Stimulated activated CD4-positive, alpha-beta T cell treated with anti-CD3 and anti-CD28 coated beads, Interleukin-15, amount 100 ng/mL, for 48 hours (primary cell): ENCODE data around the gene PAX6.

Experiments used
- DNase-seq, 2 donors: peaks; one replicate each; pipeline ENCODE4 v3.0.0-alpha.2; 2020; ENCODE audit warnings: low read depth in 2 of 2

The PAX6 gene

GRCh38 chr11:31810779-31811647 lies at the start of gene PAX6:
Gene PAX6 (minus strand): TSS chr11:31811322. CDS start chr11:31806411, 4,911 bp downstream.
- no peak for DNase-seq

- DNase-seq = no peak
These were observed 49.3 kb upstream of the PAX6 start for GRCh38 chr11:31860391-31860790.

GRCh38 chr11:31856248-31856647 lies 45.1 kb upstream of the PAX6 start:
- no peak for DNase-seq

GRCh38 chr11:31855466-31855865 lies 44.3 kb upstream of the PAX6 start:
- DNase-seq = no peak

- DNase-seq = no peak
These were observed 39.2 kb upstream of the PAX6 start for GRCh38 chr11:31850365-31850764.

- DNase-seq = no peak
These were observed 36.6 kb upstream of the PAX6 start for GRCh38 chr11:31847761-31848160.

GRCh38 chr11:31845331-31845730 lies 34.2 kb upstream of the PAX6 start:
- DNase-seq = no peak

- no peak for DNase-seq
These were observed 33.2 kb upstream of the PAX6 start for GRCh38 chr11:31844351-31844750.

GRCh38 chr11:31841435-31841834 lies 30.3 kb upstream of the PAX6 start:
- DNase-seq = no peak

GRCh38 chr11:31834237-31834636 lies 23.1 kb upstream of the PAX6 start:
- DNase-seq = no peak

GRCh38 chr11:31830406-31830805 lies 19.3 kb upstream of the PAX6 start:
- DNase-seq = no peak

- DNase-seq = no peak
These were observed 17.1 kb upstream of the PAX6 start for GRCh38 chr11:31828217-31828616.

GRCh38 chr11:31827455-31828206 lies 16.5 kb upstream of the PAX6 start:
- no peak for DNase-seq

GRCh38 chr11:31826536-31827438 lies 15.7 kb upstream of the PAX6 start:
- no peak for DNase-seq

- no peak for DNase-seq
These were observed 14.8 kb upstream of the PAX6 start for GRCh38 chr11:31825838-31826484.

- no peak for DNase-seq
These were observed 14.0 kb upstream of the PAX6 start for GRCh38 chr11:31824879-31825837.

GRCh38 chr11:31824332-31824878 lies 13.3 kb upstream of the PAX6 start:
- no peak for DNase-seq

GRCh38 chr11:31823644-31824331 lies 12.7 kb upstream of the PAX6 start:
- DNase-seq = no peak

GRCh38 chr11:31822927-31823643 lies 12.0 kb upstream of the PAX6 start:
- no peak for DNase-seq
